Esophagus muscularis mucosa (tissue), 4 donors: ENCODE measurements around the gene ADK.

Experiments
- CTCF ChIP-seq, 3 experiments: fragments of 200-600 bp in 2 of 3; fragments of 450-650 bp in 1 of 3; sonication (generic) in 2 of 3; IDR thresholded peaks; one replicate each; pipeline ENCODE4 v1.5.1; 2017 to 2019; ENCODE audit warnings: antibody characterized with exemption in 3 of 3, mild to moderate bottlenecking in 2 of 3, moderate library complexity in 1 of 3
- EP300 ChIP-seq: sonication (generic); formaldehyde crosslinking; IDR thresholded peaks from one replicate; pipeline ENCODE4 v1.6.1; 2017; ENCODE audit warnings: antibody characterized with exemption
- POLR2A ChIP-seq: fragments of 450-650 bp; IDR thresholded peaks from one replicate; pipeline ENCODE4 v1.6.1; 2017; ENCODE audit warnings: antibody characterized with exemption, moderate library complexity, mild to moderate bottlenecking, low read depth
- POLR2AphosphoS5 ChIP-seq, 2 donors: sonication (generic); formaldehyde crosslinking; IDR thresholded peaks; one replicate each; pipeline ENCODE4 v1.6.1; 2017; ENCODE audit warnings: antibody characterized with exemption in 2 of 2

- TF ChIP-seq POLR2A (no peak), CTCF (IDR thresholded peaks at IDR 0.05) (no peak), EP300 (no peak), POLR2AphosphoS5 (IDR thresholded peaks at IDR 0.05) (no peak)
Measured at GRCh38 chr10:74518061-74518460, 367.0 kb downstream of the ADK start.
